OCI-LY3 (cell line): ENCODE data around the gene IFITM1.

ENCODE experiments used
- H2AFZ ChIP-seq: fragments of 200-600, 300-600 bp; shearing (Covaris generic); 2 replicates; pipeline ENCODE4 v1.6.0; 2014; ENCODE audit warnings: antibody characterized with exemption, low read depth, low read length
- H3K27ac ChIP-seq: fragments of 200-600, 300-600 bp; sonication (generic); 2 replicates; pipeline ENCODE4 v1.5.1; 2014; ENCODE audit warnings: mild to moderate bottlenecking, low read length, moderate library complexity, mixed read lengths
- H3K27me3 ChIP-seq: fragments of 200-600, 300-600 bp; sonication (generic); 2 replicates; pipeline ENCODE4 v1.6.1; 2014; ENCODE audit warnings: low read depth, low read length, mixed read lengths
- H3K36me3 ChIP-seq: fragments of 200-600, 300-600 bp; sonication (generic); replicated peaks from 2 replicates; pipeline ENCODE3; 2014; ENCODE audit warnings: low read depth, low read length, mixed read lengths
- H3K4me1 ChIP-seq: fragments of 300-600, 200-600 bp; sonication (generic); 2 replicates; pipeline ENCODE4 v1.6.1; 2014; ENCODE audit warnings: low read length, mixed read lengths
- H3K4me2 ChIP-seq: fragments of 200-600, 300-600 bp; sonication (generic); 2 replicates; pipeline ENCODE4 v1.6.1; 2014; ENCODE audit warnings: low read length, mixed read lengths
- H3K4me3 ChIP-seq: fragments of 300-600, 200-600 bp; sonication (generic); 2 replicates; pipeline ENCODE4 v1.5.1; 2014; ENCODE audit warnings: antibody characterized with exemption, mild to moderate bottlenecking, low read length, moderate library complexity
- H3K79me2 ChIP-seq: fragments of 300-600, 200-600 bp; shearing (Covaris generic); 2 replicates; pipeline ENCODE4 v1.6.1; 2014; ENCODE audit warnings: mild to moderate bottlenecking, low read length, mixed read lengths
- H3K9ac ChIP-seq: fragments of 300-600, 200-600 bp; shearing (Covaris generic); 2 replicates; pipeline ENCODE4 v1.6.0; 2014; ENCODE audit warnings: mild to moderate bottlenecking, low read length, moderate library complexity
- H3K9me3 ChIP-seq: fragments of 200-600, 300-600 bp; shearing (Covaris generic); 2 replicates; pipeline ENCODE4 v1.6.1; 2014; ENCODE audit warnings: low read length, mixed read lengths; ENCODE audit not compliant: insufficient read depth
- H4K20me1 ChIP-seq: fragments of 200-600, 300-600 bp; sonication (generic); 2 replicates; pipeline ENCODE4 v1.6.1; 2016; ENCODE audit warnings: low read length, mixed read lengths; ENCODE audit not compliant: insufficient read depth
- EZH2phosphoT487 ChIP-seq: fragments of 200-600 bp; shearing (Covaris generic); IDR thresholded peaks from 2 replicates; pipeline ENCODE4 v1.6.1; 2018; ENCODE audit warnings: antibody characterized with exemption, mixed run types, low read depth
- TF ChIP-seq, protein P1 (sequence below): fragments of 200-600, 300-600 bp; sonication (generic); IDR thresholded peaks from 2 replicates; pipeline ENCODE4 v1.5.1; 2014; ENCODE audit warnings: antibody characterized with exemption, low read length, low read depth

IFITM1 gene

DNA sequence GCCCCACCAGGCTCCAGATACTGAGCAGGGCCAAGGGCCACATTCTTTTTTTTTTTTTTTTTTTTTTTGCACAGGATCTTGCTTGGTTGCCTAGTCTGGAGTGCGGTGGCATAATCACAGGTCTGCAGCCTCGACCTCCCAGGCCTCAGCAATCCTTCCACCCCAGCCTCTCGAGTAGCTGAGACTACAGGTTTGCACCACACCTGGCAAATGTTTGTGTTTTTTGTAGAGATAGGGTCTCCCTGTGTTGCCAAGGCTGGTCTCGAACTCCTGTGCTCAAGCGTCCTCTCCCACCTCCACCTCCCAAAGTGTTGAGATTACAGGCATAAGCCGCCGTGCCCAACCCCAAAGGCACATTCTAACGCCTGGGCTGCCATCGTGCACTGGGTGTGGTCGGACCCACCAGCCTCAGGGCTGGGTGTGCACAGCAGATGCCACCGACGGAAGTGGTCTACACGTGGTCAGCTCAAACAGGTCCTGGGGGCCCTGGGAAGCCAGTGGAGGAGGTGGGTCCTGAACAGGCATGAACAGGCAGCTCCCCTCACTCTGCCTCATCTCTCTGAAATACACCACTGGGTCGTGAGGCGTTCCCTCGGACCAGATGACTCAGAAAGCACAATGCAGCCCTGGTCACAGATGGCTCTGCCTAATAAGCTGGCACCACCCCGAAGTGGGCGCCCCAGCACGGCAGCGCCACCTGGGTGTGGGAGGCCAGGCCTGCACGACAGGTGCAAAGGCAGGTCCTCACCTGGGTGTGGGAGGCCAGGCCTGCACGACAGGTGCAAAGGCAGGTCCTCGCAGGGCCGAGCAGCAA lies 50.3 kb downstream of the IFITM1 start:
- Histone ChIP-seq H4K20me1 (no peaks in the 10 kb centered on the region), H3K4me2 (peak overlapping the region; percentile 90), H3K9me3 (no peaks in the 10 kb centered on the region), H3K4me3 (peak overlapping the region; percentile 75), H3K27me3 (0 out of 2 replicates have a peak, but pooled peaks cover 2% of the 10 kb centered on the region), H3K27ac (no peak overlapping the region), H2AFZ (no peak overlapping the region), H3K9ac (peak overlapping the region; percentile 65), H3K36me3 (no peaks in the 10 kb centered on the region), H3K79me2 (no peaks in the 10 kb centered on the region), H3K4me1 (peaks cover 5% of the 10 kb centered on the region)
- TF ChIP-seq EZH2phosphoT487: no peak
- TF ChIP-seq, protein P1, sequence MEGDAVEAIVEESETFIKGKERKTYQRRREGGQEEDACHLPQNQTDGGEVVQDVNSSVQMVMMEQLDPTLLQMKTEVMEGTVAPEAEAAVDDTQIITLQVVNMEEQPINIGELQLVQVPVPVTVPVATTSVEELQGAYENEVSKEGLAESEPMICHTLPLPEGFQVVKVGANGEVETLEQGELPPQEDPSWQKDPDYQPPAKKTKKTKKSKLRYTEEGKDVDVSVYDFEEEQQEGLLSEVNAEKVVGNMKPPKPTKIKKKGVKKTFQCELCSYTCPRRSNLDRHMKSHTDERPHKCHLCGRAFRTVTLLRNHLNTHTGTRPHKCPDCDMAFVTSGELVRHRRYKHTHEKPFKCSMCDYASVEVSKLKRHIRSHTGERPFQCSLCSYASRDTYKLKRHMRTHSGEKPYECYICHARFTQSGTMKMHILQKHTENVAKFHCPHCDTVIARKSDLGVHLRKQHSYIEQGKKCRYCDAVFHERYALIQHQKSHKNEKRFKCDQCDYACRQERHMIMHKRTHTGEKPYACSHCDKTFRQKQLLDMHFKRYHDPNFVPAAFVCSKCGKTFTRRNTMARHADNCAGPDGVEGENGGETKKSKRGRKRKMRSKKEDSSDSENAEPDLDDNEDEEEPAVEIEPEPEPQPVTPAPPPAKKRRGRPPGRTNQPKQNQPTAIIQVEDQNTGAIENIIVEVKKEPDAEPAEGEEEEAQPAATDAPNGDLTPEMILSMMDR: peak; percentile 61
